IPS-11a (cell line): ENCODE measurements around the gene TM9SF3.
A peak's percentile ranks its signal among the peaks of the same experiment; 100 is the strongest.
"Not testable (repeated sequence)": the region's sequence is repeated elsewhere in the genome, so short reads cannot be mapped to it uniquely, and the experiment has no call there.

Experiments used
- H3K4me3 ChIP-seq: one replicate; pipeline ENCODE4 v1.5.1; 2013; ENCODE audit warnings: low read depth, low read length, control low read depth

Gene TM9SF3

GRCh38 chr10:96570511-96570910, 16.3 kb downstream of the TM9SF3 start:
- H3K4me3 ChIP-seq = no peak overlapping the region

DNA sequence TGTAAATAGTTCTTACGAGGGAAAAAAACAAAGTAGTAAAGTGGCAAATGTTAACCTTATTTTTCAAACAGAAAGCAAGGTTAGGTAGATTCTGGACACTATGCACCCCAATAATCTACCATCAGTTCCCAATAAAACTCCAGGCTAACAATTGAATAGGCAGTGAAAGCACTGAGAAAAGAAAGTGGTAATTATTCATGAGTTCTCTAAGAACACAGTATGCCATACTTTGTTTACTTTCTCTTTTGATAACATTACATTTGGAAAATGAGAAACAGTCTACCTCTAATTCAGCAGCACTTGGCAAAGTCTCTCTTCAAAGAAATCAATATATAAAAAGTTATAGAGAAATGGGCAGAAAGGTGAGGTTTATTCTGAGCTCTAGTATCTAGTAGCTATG, 18.4 kb downstream of the TM9SF3 start:
- no peak overlapping the region for H3K4me3 ChIP-seq

GRCh38 chr10:96565774-96566173, 21.0 kb downstream of the TM9SF3 start:
- no peak overlapping the region for H3K4me3 ChIP-seq

GRCh38 chr10:96560966-96561887, 25.6 kb downstream of the TM9SF3 start:
- H3K4me3 ChIP-seq = no peak overlapping the region

GRCh38 chr10:96560489-96560888, 26.3 kb downstream of the TM9SF3 start:
- no peak overlapping the region for H3K4me3 ChIP-seq

DNA sequence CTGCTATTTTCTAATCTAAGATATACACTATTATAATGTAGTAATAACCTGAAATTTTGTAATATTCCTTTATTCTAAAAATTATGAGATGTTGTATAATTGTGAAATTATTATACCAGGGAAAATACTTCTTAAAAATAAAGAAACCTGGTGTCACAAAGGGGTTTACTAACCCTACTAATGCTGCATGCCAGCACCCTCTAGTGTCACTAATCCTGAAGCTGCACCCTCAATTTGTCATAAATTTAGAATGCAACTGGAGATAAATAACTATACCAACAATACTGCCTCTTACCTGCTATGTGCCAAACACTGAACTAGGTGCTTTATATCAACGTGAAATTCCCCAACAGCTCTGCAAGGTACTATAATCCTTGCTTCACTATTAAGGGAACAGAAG, 30.8 kb downstream of the TM9SF3 start:
- H3K4me3 ChIP-seq = no peak overlapping the region

DNA sequence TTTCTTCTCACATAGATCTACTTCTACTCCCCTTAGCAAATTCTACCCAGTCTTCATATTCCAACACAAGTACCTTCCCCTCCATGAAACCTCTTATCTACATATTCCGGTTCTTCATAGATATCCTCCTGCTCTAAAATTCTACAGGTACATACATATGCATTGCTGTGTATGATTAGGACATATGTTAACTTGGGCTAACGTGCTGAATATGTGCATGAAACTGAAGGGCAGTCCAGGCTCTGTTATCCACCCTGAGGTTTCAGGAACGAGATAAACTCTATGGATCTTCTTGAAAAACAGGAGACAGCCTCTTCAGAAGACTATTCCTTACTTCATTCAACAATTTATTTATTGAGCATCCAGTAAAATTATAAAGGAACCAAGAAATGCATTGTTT, 31.5 kb downstream of the TM9SF3 start:
- H3K4me3 ChIP-seq = no peak overlapping the region

DNA sequence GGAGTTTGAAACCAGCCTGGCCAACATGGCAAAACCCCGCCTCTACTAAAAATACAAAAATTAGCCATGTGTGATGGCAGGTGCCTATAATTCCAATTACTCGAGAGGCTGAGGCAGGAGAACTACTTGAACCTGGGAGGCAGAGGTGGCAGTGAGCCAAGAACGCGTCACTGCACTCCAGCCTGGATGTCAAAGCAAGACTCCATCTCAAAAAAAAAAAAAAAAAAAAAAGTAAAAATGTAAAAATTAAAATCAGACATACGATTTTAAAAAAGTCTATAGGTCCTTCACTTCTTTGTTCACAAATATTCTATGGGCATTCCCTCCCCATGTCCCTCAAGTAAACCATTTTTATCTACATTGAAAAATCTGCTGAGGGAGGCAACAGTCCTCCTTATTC, 38.2 kb downstream of the TM9SF3 start:
- no peak overlapping the region for H3K4me3 ChIP-seq

GRCh38 chr10:96545558-96545957, 41.3 kb downstream of the TM9SF3 start:
- not testable (repeated sequence) for H3K4me3 ChIP-seq

DNA sequence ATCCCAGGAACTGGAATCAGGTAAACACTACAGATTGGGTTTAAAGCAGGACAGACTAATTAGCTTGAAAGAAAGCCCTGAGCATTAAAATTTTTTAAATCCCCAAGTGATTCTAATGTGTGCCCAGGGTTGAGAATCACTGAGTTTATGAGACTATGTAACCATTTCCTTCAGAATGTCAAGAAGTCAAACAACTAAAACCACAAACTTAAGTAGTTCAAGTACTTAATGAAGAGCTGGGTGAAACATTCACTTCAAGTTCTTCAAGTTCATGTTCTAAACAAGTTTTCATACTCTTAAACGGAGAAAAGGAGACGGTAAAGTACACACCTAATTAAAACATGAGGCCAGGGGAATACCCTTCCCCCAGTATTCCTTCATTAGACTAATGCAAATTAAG, 44.9 kb downstream of the TM9SF3 start:
- no peak overlapping the region for H3K4me3 ChIP-seq

GRCh38 chr10:96540240-96540639, 46.6 kb downstream of the TM9SF3 start:
- no peak overlapping the region for H3K4me3 ChIP-seq

- H3K4me3 ChIP-seq = no peak overlapping the region
Measured at GRCh38 chr10:96538683-96539082, 48.1 kb downstream of the TM9SF3 start.

DNA sequence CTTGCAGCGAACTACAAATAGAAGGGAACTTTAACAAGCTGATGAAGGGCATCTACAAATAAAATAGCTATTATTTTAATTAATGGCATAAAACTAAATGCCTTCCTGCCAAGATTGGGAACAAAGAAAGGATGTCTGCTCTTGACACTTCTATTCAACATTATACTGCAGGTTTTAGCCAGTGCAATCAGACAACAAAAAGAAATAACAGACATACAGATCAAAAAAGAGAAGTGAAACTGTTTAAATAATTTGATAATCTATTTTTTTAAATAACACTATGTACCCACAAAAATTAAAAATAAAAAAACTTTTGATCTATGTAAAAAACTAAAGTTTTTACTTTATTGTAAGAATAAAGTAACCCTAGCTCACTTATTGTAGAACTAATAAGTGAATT, 50.7 kb downstream of the TM9SF3 start:
- no peak overlapping the region for H3K4me3 ChIP-seq

- H3K4me3 ChIP-seq = no peak overlapping the region
Measured at GRCh38 chr10:96532523-96532922, 54.3 kb downstream of the TM9SF3 start.

- H3K4me3 ChIP-seq = no peak overlapping the region
Measured at GRCh38 chr10:96529634-96530279, 57.1 kb downstream of the TM9SF3 start.

GRCh38 chr10:96524741-96525140, 62.1 kb downstream of the TM9SF3 start:
- H3K4me3 ChIP-seq = no peak overlapping the region

- no peak overlapping the region for H3K4me3 ChIP-seq
Measured at GRCh38 chr10:96517284-96517683, 69.5 kb downstream of the TM9SF3 start.

DNA sequence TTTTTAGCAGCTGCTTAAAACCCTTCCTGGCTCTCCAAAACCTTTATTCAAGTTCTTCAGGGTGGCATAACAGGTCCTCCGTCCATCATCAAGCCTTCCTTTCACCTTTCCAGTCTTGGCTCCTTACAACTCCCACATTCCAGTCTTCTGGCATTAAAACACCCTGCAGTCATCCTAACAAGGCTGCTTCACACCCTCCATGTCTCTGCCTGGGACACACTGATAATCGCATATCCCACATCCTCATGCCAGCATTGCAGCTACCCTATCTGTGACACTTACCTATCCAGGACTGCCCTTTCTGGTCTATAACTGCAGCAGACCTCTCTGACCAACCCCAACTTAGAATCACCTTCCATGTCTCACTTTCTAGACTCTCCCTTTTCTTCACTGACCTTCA, 70.5 kb downstream of the TM9SF3 start:
- no peak overlapping the region for H3K4me3 ChIP-seq

DNA sequence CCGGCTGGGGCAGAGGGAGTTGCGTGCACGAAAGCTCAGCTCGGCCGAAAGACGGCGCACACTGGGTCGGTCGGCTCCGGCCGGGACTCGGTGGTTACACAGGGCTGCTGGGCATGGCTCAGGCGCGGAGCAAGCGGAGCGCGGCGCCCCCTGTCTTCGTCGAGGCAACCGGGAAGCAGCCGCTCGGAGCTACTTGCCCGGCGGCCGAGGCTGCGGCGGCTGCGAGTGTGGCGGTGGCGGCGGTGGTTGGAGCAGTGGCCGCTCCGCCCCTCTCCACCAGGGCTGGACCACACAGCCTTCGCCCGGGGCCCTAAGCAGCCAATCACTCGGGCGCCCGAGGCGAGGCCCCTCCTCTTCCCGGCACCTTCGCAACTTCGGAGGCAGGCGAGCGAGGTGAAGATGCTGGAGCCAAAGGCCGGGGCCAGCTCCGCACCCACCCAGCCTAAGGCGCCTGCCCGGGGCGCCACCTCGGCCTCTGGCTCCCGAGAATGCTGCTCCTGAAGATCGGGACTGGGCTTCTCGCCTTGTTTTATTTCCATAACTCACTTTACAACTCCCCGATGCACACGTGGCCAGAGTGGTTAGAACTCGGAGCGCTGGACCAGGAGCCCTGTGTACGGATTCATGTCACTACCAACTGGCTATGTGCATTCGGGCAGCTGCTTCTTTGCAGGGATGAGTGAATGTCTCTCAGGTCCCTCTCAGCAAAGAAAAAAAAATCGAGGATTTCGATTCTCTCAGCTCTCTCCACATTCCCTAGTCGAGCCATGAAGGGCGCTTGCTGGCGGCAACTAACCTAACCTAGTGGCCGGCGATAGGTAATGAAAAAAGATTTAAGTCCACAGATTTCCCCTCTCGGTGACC, 72.9 kb downstream of the TM9SF3 start, which contains the start of gene TLL2:
Gene TLL2, minus strand, starts transcription at position 229 of the 864 bp plus-strand sequence. CDS start 241 bp downstream, outside the sequence.
- H3K4me3 ChIP-seq = peak within 1 kb of the TSS; percentile 39

GRCh38 chr10:96513305-96513697, 73.5 kb downstream of the TM9SF3 start:
- peak overlapping the region; percentile 39 for H3K4me3 ChIP-seq
